GM18951 (cell line): Measurements from ENCODE around the gene LIMK1.

Experiments used
- POLR2A ChIP-seq: IDR thresholded peaks from 4 replicates; pipeline ENCODE4 v1.6.1; 2011; ENCODE audit warnings: mild to moderate bottlenecking; ENCODE audit not compliant: insufficient read length, insufficient read depth; ENCODE audit errors: extremely low read depth
- in situ Hi-C: fragments of 300-500 bp; cut with MboI; formaldehyde crosslinking; loops from one replicate; pipeline ENCODE4 v1.12.0; 2022; ENCODE audit warnings: low sequenced_read_pairs, mixed read lengths, inconsistent platforms; ENCODE audit not compliant: unreplicated experiment

Gene LIMK1

GRCh38 chr7:74078461-74078860, 5.1 kb upstream of the LIMK1 start:
- no peak for TF ChIP-seq POLR2A
- in situ Hi-C loops = loop anchor here (10.0 kb wide), 1 partner anchor 106 kb away; no protein-coding TSS in a partner anchor

DNA sequence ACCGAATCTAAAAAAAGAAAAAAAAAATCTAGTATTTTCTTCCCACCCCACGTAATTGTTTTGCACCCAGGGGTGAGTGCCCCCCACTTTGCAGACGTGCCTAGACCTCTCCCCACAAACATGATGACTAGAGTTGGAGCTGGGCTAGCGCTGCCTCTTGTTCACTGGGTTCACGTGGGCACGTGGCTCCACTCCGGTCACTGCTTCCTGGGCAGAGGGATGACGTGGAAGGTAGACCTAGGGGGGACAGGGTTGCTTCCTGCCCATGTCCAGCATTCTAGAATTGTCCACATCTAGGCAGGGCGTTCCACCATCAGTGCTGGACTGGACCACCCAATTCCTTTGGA, 861 bp upstream of the LIMK1 start:
- in situ Hi-C loops = no loop called here
- no peak for TF ChIP-seq POLR2A

DNA sequence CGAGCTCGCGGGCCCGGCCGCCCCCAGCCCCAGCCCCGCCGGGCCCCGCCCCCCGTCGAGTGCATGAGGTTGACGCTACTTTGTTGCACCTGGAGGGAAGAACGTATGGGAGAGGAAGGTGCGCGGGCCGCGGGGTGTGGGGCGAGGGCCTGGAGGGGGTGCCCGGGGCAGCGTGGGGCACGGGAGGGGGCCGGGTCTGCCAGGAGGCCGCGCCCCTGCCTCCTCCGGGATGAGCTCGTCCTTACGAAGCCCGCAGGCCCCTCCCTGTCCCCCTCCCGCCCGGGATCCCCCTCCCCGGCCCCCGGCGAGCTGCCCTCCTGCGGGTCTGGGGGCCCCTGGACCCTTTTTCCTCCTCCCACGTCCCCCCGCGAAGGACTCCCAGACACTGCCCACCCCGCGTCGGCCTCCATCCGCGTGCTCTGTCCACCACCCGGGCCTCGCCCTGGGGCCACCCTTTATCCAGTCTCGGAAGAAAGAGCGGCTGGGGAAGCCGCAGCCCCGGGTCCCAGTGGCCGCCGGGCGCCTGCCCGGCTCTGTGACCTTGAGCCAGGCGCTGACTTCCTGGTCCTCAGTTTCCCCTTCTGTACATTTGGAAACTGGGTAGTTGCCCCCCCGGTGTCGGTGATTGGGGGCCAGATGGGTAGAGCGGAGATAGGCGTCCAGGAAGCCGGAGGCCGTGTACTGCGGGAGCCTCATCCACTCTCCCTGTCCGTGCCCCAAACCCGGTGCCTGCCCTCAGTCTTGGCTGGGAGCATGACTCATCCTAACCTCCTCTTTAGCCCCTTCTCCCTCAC, 521 bp downstream of the LIMK1 start:
- in situ Hi-C loops = no loop called here

GRCh38 chr7:74084722-74085578, 1.3 kb downstream of the LIMK1 start:
- TF ChIP-seq POLR2A = no peak
- in situ Hi-C loops = no loop called here

More for the DNA sequence above, 521 bp downstream of the LIMK1 start:
- TF ChIP-seq POLR2A = peak; percentile 1

DNA sequence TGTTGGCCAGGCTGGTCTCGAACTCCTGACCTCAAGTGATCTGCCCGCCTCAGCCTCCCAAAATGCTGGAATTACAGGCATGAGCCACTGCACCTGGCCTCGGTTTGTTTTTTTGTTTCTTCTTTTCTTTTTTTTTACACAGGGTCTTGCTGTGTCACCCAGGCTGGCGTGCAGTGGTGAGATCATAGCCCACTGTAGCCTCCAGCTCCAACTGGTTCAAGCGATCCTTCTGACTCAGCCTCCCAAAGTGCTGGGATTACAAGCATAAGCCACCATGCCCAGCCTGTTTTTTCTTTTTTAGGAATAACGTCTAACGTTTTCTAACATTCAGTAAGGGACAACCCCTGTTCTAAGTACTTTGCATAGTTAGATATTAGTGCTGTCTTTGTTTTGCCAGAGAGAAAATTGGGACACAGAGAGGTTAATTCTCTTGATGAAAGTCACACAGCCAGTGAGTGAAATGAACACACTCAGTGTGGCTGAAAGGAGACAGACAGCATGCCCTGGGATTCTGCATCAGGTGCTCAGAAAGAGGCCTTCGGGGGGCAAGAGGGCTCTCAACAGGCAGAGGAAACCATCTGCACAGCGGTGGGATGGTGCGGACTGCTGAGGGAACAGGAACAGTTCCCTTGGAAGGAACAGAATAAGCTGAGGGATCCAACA, 4.3 kb downstream of the LIMK1 start:
- in situ Hi-C loops = no loop called here

DNA sequence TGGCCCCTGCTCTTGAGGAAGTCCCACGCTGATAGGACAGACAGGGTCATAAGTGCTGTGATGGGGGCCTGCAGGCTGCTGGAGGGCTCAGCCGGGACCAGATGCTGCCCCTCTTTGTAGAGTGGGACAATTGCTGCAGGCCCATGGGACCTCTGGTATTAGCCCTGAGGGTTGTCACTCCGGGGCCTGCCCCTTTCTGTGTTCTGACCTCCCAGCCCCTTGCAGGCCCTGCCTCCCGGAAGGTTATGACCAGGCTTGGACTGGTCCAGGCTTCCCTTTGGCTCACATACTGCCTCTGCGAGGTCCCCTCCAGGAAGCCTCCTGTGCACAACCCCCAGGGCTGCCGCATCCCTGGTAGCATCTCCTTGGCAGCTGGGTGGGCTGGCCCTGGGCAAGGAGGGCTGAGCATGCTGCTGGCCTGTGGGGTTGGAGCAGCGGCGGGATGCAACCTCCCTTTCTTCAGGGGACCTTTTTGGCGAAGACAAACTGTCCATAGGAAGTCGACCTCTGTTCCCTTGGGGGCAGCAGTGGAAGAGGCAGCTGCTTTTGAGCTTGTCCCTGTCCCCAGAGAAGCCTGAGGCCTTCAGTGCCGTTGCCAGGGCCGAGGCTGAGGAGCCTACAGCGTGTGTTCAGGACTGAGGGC, 8.8 kb downstream of the LIMK1 start:
- in situ Hi-C loops = no loop called here
- no peak for TF ChIP-seq POLR2A

More for the DNA sequence above, 4.3 kb downstream of the LIMK1 start:
- no peak for TF ChIP-seq POLR2A

DNA sequence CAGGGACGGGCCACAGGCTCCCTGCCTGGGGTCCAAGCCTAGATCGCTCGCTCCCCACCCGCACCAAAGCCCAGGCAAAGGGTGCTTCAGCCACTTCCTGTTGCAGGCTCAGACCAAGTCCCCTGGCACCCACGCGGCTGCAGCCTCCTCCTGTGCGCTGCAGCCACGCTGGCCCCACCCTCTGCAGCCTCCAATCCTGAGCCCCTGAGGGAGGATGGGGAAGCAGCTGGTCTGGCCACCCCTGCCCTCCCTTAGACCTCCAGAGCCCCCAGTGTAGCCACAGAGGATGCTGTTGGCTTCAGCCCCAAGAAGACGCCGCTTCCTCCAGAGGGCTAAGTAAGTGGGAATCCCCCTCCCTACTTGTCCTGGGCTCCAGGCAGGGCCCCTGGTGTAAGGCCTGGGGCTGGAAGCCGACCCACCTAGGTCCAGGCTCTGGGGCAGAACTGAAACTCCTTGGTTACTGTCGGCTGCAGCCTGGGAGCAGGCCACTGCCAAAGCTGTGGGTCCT, 9.4 kb downstream of the LIMK1 start:
- peak; percentile 70 for TF ChIP-seq POLR2A
- in situ Hi-C loops = no loop called here

DNA sequence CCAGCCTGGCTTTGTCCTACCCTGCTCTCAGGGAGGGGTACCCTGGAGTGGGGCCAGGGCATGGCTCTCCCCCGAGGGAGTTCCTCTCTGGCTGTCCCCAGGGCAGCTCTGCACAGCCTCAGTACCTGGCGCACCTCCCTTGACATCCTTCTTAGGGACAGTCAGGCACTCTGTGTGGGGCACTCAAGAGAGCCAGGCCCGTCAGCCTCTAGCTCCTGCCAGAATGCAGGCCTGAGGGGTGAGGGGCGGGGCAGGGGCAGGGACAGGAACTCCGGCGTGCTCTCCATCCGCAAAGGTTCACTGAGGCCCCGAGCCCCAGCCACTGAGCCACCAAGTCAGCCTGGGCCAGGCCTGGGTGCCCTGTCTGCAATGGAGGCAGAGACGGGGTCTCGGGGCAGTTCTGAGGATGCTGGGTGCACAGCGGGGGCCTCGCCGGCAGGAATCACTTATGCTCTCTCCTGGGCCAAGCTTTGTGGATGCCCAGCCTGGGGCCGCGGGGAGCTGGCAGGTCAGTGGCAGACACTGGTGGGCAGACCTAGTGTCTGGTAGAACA, 10.1 kb downstream of the LIMK1 start:
- no peak for TF ChIP-seq POLR2A
- in situ Hi-C loops = no loop called here

- in situ Hi-C loops = no loop called here
- peak; percentile 48 for TF ChIP-seq POLR2A
Measured at GRCh38 chr7:74094224-74095101, 10.9 kb downstream of the LIMK1 start.

- in situ Hi-C loops = no loop called here
- TF ChIP-seq POLR2A = no peak
Measured at GRCh38 chr7:74095135-74095534, 11.5 kb downstream of the LIMK1 start.

DNA sequence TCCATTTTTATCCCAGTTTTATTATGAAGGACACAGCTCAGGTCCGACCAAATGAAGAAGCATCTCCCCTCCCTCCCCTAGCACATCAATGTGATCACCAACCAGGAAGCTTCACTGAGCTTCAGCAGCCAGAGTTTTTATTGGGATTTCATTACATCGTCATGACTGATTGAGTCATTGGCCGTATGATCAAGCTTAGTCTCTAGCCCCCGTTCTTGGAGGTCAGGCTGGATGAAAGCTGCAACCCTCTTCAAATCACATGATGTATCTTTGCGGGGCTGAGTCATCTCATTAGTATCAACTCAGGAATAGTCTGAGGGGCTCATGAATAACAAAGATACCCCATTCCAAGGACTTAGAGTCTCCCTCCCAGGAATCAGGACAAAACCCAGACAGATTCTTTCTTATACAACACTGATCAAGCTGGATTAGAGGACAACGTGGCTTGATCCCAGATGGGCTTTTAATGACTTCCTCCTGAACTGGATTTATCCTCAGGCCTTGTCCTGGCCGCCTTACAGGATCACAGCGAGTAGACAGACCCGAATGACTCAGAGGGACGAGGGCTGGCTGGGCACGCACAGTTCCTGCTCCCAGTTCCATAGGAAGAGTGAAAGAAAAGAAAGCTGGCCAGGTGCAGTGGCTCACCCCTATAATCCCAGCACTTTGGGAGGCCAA, 14.5 kb downstream of the LIMK1 start:
- no peak for TF ChIP-seq POLR2A
- in situ Hi-C loops = no loop called here
